ENCODE data around the gene CACNA1B. TPM values are rescaled to one million over a fixed set of nuclear protein-coding genes. Genes with fewer than 3 reads are reported as not detected.

Gene CACNA1B
- total and polyA plus RNA-seq, 2 of the 4 experiments (the other 2 are of a cell fraction) = 0.02 TPM; not detected in 1

- no peak overlapping the region for H3K27ac ChIP-seq (ENCODE audit: insufficient read depth, low read length)
- DNase-seq (no peak), ATAC-seq (ENCODE audit: low read depth) (no peak)
- in situ Hi-C loops (cut with MboI; ENCODE audit: low sequenced_read_pairs) (no loop called here), intact Hi-C loops (cut with micrococcal nuclease) (no loop called here), dilution Hi-C loops (cut with HindIII; ENCODE audit: low sequenced_read_pairs, unreplicated experiment) (no loop called here)
- TF ChIP-seq BHLHE40 (IDR thresholded peaks at IDR 0.05; ENCODE audit: low read depth, low read length) (no peak), RAD21 (IDR thresholded peaks at IDR 0.05; ENCODE audit: low read length) (no peak), MAZ (IDR thresholded peaks at IDR 0.05; ENCODE audit: borderline replicate concordance, low read depth, low read length) (no peak), SMC3 (IDR thresholded peaks at IDR 0.05; ENCODE audit: low read depth, low read length) (no peak), ELK1 (IDR thresholded peaks at IDR 0.05; ENCODE audit: borderline replicate concordance, low read depth, low read length) (no peak), POLR2A (IDR thresholded peaks at IDR 0.05; ENCODE audit: low read depth, low read length) (no peak), CTCF (conservative IDR thresholded peaks at IDR 0.05; ENCODE audit: low read depth, low read length) (no peak), RFX5 (IDR thresholded peaks at IDR 0.05; ENCODE audit: low read depth, low read length) (no peak), MXI1 (IDR thresholded peaks at IDR 0.05; ENCODE audit: borderline replicate concordance, low read depth, low read length) (no peak), CEBPB (IDR thresholded peaks at IDR 0.05; ENCODE audit: low read depth, low read length) (no peak), FOS (IDR thresholded peaks at IDR 0.05; ENCODE audit: low read depth, low read length) (no peak), NFE2L2 (IDR thresholded peaks at IDR 0.05; ENCODE audit: low read depth, low read length) (no peak), CHD1 (IDR thresholded peaks at IDR 0.05; ENCODE audit: low read depth, low read length) (no peak), MAFK (IDR thresholded peaks at IDR 0.05; ENCODE audit: low read depth, low read length) (no peak), USF2 (IDR thresholded peaks at IDR 0.05; ENCODE audit: low read depth, low read length) (no peak), RCOR1 (IDR thresholded peaks at IDR 0.05; ENCODE audit: insufficient replicate concordance, low read length) (no peak)
- H3K36me3 ChIP-seq (ENCODE audit: control insufficient read depth, insufficient read depth, low read length) = no peaks in the 10 kb centered on the region
- H2AK9ac ChIP-seq (replicated peaks; ENCODE audit: low read depth, low read length, poor library complexity) = no peak overlapping the region
- no peak overlapping the region for H4K8ac ChIP-seq (ENCODE audit: low read depth in 2 of 2, low read length in 2 of 2)
- no peaks in the 10 kb centered on the region for H3K27me3 ChIP-seq (ENCODE audit: control insufficient read depth, insufficient read depth, low read length)
- H3K9me1 ChIP-seq (ENCODE audit: insufficient read depth, low read length) = no peaks in the 10 kb centered on the region
- H3K4me1 ChIP-seq (ENCODE audit: control insufficient read depth, insufficient read depth, low read length) = no peaks in the 10 kb centered on the region
- H2BK20ac ChIP-seq (ENCODE audit: low read depth, low read length) = no peak overlapping the region
- no peak overlapping the region for H3K18ac ChIP-seq (ENCODE audit: low read depth, low read length)
- no peak overlapping the region for H2AFZ ChIP-seq (replicated peaks; ENCODE audit: low read length, poor library complexity)
- no peak overlapping the region for H3K23ac ChIP-seq (ENCODE audit: low read depth, low read length)
- H3K4ac ChIP-seq (ENCODE audit: low read depth, low read length) = no peak overlapping the region
- H3K9ac ChIP-seq (ENCODE audit: low read depth, low read length) = no peak overlapping the region
- no peaks in the 10 kb centered on the region for H4K20me1 ChIP-seq (ENCODE audit: insufficient read depth, low read length)
- no peak overlapping the region for H3K4me2 ChIP-seq (ENCODE audit: low read depth, low read length)
- H3K4me3 ChIP-seq (ENCODE audit: insufficient read depth, low read depth, low read length) = no peak overlapping the region
- H3K9me3 ChIP-seq (ENCODE audit: control insufficient read depth, insufficient read depth, low read length) = peaks cover 8% of the 10 kb centered on the region
- H4K91ac ChIP-seq (ENCODE audit: insufficient read depth, low read depth, low read length) = no peak overlapping the region
- ChIA-PET POLR2A (ENCODE audit: unreplicated experiment) (no interaction called here), CTCF (no interaction called here)
- no peaks in the 10 kb centered on the region for H3K79me1 ChIP-seq (ENCODE audit: low read depth in 1 of 2, low read length in 2 of 2)
- H4K5ac ChIP-seq (ENCODE audit: low read depth, low read length) = no peak overlapping the region
- H2AK5ac ChIP-seq (ENCODE audit: low read depth, low read length) = no peak overlapping the region
- H3K56ac ChIP-seq (ENCODE audit: extremely low read depth, insufficient read depth, low read length) = no peak overlapping the region
- no peak overlapping the region for H2BK120ac ChIP-seq (ENCODE audit: low read depth, low read length)
- H2BK5ac ChIP-seq (ENCODE audit: low read depth, low read length, poor library complexity, severe bottlenecking) = no peak overlapping the region
- 47% methylated on average over 2 of the region's 6 CpGs; no CpG with 5 or more reads in 1 of the 2 experiments for WGBS, 2 experiments (ENCODE audit: extremely low coverage in 2 of 2, insufficient read length in 1 of 2)
- BruUV-seq (replicated peaks) = no TSS peak
- H3K14ac ChIP-seq (replicated peaks; ENCODE audit: low read depth, low read length) = no peak overlapping the region
- H2BK15ac ChIP-seq (ENCODE audit: low read depth, low read length) = no peak overlapping the region
Measured at GRCh38 chr9:138037140-138037539, 159.6 kb downstream of the CACNA1B start.

Data from IMR-90 (cell line).